AG09309 (cell line): ENCODE measurements around the gene ASIP.
"Not testable (repeated sequence)": the region's sequence is repeated elsewhere in the genome, so short reads cannot be mapped to it uniquely, and the experiment has no call there.

Experiments
- DNase-seq: peaks from one replicate; pipeline ENCODE4 v3.0.0-alpha.2; 2010; ENCODE audit warnings: low read depth
- H3K4me3 ChIP-seq: 2 replicates; pipeline ENCODE4 v1.5.1; 2011; ENCODE audit warnings: mild to moderate bottlenecking, low read depth, low read length, moderate library complexity; ENCODE audit not compliant: control insufficient read depth
- CTCF ChIP-seq: IDR thresholded peaks from 2 replicates; pipeline ENCODE4 v1.5.1; 2011; ENCODE audit warnings: mild to moderate bottlenecking, low read depth, low read length, inconsistent platforms; ENCODE audit not compliant: insufficient read depth, control insufficient read depth; ENCODE audit errors: missing control alignments

ASIP gene

GRCh38 chr20:34294563-34294962, 53.3 kb downstream of the ASIP start:
- no peak overlapping the region for H3K4me3 ChIP-seq
- no peak for TF ChIP-seq CTCF
- no peak for DNase-seq

GRCh38 chr20:34295284-34295683, 54.1 kb downstream of the ASIP start:
- H3K4me3 ChIP-seq = no peak overlapping the region
- no peak for DNase-seq
- TF ChIP-seq CTCF = no peak

- DNase-seq = no peak
- no peak for TF ChIP-seq CTCF
- H3K4me3 ChIP-seq = no peak overlapping the region
Measured at GRCh38 chr20:34296468-34296867, 55.2 kb downstream of the ASIP start.

GRCh38 chr20:34298294-34298784, 57.1 kb downstream of the ASIP start:
- peak; percentile 17 for TF ChIP-seq CTCF

GRCh38 chr20:34299556-34300255, 58.5 kb downstream of the ASIP start:
- H3K4me3 ChIP-seq = no peak overlapping the region
- TF ChIP-seq CTCF = no peak
- no peak for DNase-seq

More at GRCh38 chr20:34298294-34298784, 57.1 kb downstream of the ASIP start:
- H3K4me3 ChIP-seq, DNase-seq: not testable (repeated sequence)

- DNase-seq = no peak
- no peak for TF ChIP-seq CTCF
- no peak overlapping the region for H3K4me3 ChIP-seq
Measured at GRCh38 chr20:34300256-34300806, 59.1 kb downstream of the ASIP start.
